RPMI7951 (cell line): ENCODE results near the gene RASL12. TPM values are rescaled to one million over a fixed set of nuclear protein-coding genes. Genes with fewer than 3 reads are reported as not detected.
"Not testable (repeated sequence)": the region's sequence is repeated elsewhere in the genome, so short reads cannot be mapped to it uniquely, and the experiment has no call there.

ENCODE experiments used
- DNase-seq: peaks from one replicate; pipeline ENCODE4 v3.0.0-alpha.2; 2012; ENCODE audit warnings: low read depth
- total RNA-seq: library from RNA; depleted of rRNA; stranded (reverse); fragments of >200 nt; shearing (Covaris generic); gene quantifications from 2 replicates; pipeline ENCODE4 v1.2.3, GENCODE V29; 2014

Gene RASL12
- total RNA-seq, 1 experiment from 2014 or later: 0.48 TPM

- DNase-seq: not testable (repeated sequence)
Observed at GRCh38 chr15:65075607-65076395, 8.0 kb upstream of the RASL12 start.

- DNase-seq: not testable (repeated sequence)
Observed at GRCh38 chr15:65074946-65075345, 7.2 kb upstream of the RASL12 start.

- no peak for DNase-seq
Observed at GRCh38 chr15:65072617-65073016, 4.8 kb upstream of the RASL12 start.

- peak; percentile 34 for DNase-seq
Observed at GRCh38 chr15:65072027-65072426, 4.2 kb upstream of the RASL12 start.

GRCh38 chr15:65071381-65071811 is 3.6 kb upstream of the RASL12 start:
- no peak for DNase-seq

- no peak for DNase-seq
Observed at GRCh38 chr15:65069779-65070546, 2.2 kb upstream of the RASL12 start.

GRCh38 chr15:65069179-65069578 is 1.4 kb upstream of the RASL12 start:
- peak; percentile 83 for DNase-seq

- DNase-seq: no peak
Observed at GRCh38 chr15:65068403-65068788, 605 bp upstream of the RASL12 start.

- no peak for DNase-seq
Observed at GRCh38 chr15:65067317-65067644, 510 bp downstream of the RASL12 start.

GRCh38 chr15:65066635-65067316 is 1.0 kb downstream of the RASL12 start:
- DNase-seq: no peak

- no peak for DNase-seq
Observed at GRCh38 chr15:65066001-65066634, 1.7 kb downstream of the RASL12 start.

- DNase-seq: no peak
Observed at GRCh38 chr15:65062726-65063125, 5.1 kb downstream of the RASL12 start.

- no peak for DNase-seq
Observed at GRCh38 chr15:65062061-65062460, 5.7 kb downstream of the RASL12 start.

- DNase-seq: no peak
Observed at GRCh38 chr15:65060641-65061397, 7.0 kb downstream of the RASL12 start.

GRCh38 chr15:65059931-65060596 is 7.7 kb downstream of the RASL12 start:
- DNase-seq: no peak

GRCh38 chr15:65059369-65059750 is 8.4 kb downstream of the RASL12 start:
- DNase-seq: no peak

GRCh38 chr15:65058394-65059368 is 9.1 kb downstream of the RASL12 start:
- no peak for DNase-seq

GRCh38 chr15:65057549-65057940 is 10.2 kb downstream of the RASL12 start:
- DNase-seq: no peak

GRCh38 chr15:65056868-65057548 is 10.8 kb downstream of the RASL12 start:
- peak; percentile 50 for DNase-seq
